GM21390 (cell line): ENCODE measurements around the gene NECTIN1.

Source experiments
- ATAC-seq: cut with Tn5 transposase; IDR thresholded peaks from one replicate; pipeline ENCODE4 v1.9.1; 2021; ENCODE audit not compliant: unreplicated experiment

Gene NECTIN1, protein sequence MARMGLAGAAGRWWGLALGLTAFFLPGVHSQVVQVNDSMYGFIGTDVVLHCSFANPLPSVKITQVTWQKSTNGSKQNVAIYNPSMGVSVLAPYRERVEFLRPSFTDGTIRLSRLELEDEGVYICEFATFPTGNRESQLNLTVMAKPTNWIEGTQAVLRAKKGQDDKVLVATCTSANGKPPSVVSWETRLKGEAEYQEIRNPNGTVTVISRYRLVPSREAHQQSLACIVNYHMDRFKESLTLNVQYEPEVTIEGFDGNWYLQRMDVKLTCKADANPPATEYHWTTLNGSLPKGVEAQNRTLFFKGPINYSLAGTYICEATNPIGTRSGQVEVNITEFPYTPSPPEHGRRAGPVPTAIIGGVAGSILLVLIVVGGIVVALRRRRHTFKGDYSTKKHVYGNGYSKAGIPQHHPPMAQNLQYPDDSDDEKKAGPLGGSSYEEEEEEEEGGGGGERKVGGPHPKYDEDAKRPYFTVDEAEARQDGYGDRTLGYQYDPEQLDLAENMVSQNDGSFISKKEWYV

DNA sequence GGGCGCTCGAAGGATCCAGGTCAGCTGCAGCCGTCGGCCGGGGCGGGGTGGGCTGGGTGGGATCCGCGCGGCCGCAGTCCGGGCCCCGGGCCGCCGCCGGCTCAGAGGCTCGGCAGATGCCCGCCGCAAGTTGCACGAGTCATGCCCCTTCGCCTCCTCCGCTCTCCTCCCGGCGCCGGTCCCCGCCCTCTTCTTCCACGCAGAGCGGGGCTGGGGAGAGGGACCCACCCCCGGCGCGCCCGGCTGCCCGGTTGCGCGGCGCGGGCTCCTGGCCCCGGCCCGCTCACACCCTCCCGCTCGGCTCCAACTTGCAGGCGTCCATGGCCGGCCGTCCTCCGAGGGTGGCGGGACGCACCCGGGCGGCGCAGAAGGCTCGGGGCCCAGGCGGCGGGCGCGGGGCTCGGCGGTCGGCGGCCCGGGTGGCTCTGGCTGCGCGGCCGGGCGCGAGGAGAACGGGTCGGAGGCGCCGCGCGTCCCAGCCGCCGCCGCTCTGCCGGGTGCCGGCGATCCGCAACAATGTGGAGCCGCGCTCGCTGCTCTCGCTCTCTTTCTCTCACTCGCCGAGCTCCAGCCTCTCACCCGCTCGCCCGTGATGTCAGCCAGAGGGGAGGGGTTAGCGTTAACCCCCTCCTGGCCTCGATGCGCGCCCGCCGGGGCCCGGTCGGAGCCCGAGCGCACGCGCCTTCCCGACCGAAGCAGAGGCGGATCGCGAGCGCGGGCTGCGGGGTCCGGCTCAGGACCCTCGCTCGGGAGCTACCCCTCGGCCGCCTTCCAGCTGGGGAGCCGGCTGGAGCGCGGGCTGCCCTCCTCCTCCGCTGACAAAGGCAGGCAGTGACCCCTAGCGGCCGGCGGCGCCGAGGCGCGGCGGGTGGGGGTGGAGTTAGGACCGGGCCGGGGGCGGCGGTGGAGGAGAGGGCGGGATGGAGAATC is at the start of gene NECTIN1:
NECTIN1 (minus strand) TSS at position 550 of the 930 bp plus-strand sequence. CDS start 647 bp downstream, outside the sequence.
- peak; percentile 84 for ATAC-seq

DNA sequence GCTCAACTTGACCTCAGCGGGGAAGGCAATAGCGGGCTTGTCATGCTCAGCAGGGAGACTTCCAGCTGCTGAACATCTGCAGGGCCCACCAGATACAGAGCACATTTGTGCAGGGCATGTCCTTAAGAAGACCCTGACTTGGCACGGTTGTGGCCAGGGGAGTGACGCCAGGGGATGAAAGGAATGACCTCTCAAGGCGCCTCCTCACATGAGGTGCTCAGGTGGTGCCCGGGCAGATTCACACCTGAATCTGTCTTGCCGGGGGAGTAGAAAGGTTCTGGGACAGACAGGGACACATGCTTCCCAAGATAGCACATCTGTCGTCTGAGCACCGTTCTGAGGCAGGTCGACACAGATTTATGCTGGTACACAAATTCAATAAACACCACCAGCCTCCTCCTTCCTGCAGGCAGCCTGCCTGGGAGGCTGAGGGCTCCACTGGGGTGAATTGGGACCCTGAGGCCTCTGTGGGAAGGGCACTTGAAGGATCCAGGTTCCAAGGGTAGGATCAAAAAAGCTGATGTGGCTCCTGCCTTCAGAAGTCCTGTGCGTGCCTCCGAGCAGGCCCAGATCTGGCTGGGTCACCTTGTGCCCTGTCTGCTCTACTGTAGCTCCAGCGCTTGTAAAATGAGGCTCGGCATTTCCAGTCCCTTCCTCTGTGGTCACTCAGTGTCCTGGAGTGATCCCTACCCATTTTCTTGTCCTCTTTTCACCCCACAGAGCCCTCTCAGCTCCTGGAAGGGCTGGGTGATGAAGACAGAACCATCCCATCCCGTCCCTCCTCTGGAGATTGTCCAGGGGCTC is 49.6 kb upstream of the NECTIN1 start:
- ATAC-seq = no peak

DNA sequence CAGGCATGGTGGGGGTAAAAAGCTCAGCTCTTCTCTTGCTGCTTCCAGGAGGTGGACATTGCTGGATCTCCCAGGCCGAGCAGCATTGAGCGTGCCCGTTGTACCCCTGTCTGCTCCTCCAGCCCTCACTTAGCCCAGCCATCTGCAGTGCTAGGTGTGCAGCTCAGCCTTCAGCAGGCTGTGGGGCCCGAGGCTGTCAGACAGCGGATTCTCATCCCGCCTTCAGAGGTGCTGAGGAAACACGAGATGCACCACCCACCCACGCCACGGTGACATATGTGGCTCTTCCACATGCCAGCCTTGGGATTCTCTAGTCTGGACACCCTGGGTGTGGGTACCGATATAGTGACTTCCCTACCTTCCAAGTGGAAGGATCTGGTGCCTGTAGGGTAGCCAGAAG is 48.9 kb upstream of the NECTIN1 start:
- ATAC-seq = no peak

DNA sequence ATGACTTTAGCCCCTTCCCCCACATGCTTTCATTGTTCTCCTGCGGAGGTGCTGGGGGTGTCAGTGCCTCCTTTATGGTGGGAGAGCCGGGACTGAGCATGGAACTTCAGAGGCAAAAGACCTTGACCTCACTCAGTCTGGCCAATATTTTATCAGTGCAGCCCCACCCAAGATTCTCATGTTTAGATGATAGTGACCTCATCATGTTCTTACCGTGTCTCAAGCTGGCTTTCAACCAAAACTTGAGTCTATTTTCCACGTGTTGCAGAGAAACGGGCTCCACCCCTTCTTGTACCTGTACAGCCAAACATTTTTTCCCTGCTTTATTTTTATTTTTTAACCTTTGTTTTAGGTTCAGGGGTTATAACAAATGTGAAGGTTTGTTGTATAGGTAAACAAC is 47.7 kb upstream of the NECTIN1 start:
- ATAC-seq = no peak

DNA sequence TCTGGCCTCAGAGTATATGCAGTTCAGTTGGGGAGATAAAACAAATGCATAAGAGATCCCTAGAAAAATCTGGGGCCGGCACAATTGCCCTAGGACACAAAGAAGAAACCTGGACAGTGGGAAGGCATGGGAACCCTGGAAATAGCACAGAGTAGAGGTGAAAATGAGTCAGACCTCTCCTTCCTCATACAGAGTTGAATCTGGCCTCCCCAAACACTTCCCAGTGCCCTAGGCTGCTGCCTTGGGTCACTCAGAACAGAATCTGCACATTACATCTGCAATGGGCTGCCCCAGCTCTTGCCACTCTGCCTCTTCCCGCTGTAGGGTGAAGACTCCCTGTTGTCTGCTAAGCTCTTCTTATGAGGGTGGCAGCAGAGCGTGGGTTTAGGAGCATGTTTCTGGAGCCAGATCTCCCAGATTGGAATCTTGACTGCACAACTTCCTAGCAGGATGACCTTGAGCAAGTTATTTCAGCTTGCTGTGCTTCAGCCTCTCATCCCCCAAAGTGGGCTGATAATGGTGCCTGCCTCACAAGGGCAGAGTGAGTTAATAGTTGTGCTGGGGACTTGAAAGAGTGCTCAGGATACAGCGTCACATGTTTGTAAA is 47.1 kb upstream of the NECTIN1 start:
- ATAC-seq = no peak

DNA sequence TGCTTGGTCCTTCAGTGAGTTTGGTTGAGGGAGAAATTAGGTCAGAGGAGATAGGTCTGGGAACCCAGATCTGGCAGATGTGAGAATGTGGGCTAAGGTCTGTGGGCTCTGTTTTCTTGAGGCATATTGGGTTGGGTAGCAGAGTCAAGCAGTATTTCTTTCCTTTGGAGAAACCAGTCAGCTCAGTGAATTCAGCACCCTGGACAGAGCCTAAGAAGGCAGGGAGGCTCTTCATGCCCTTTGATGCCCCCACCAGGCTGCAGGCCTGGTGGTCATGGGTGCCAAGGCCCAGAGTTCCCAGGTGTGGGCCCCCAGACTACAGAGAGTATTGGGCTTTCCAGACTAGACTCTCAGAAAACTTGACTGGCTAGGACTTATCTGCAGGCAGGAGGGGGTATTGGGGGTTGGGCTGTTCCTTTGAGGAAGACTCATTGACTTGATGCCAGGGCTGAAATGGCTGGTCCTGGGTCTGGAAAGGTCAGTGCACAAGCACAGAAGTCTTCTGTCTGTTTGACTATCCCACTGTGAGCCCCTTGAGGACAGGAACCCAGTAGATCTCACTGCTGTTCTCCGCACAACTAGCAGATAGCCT is 45.3 kb upstream of the NECTIN1 start:
- no peak for ATAC-seq

DNA sequence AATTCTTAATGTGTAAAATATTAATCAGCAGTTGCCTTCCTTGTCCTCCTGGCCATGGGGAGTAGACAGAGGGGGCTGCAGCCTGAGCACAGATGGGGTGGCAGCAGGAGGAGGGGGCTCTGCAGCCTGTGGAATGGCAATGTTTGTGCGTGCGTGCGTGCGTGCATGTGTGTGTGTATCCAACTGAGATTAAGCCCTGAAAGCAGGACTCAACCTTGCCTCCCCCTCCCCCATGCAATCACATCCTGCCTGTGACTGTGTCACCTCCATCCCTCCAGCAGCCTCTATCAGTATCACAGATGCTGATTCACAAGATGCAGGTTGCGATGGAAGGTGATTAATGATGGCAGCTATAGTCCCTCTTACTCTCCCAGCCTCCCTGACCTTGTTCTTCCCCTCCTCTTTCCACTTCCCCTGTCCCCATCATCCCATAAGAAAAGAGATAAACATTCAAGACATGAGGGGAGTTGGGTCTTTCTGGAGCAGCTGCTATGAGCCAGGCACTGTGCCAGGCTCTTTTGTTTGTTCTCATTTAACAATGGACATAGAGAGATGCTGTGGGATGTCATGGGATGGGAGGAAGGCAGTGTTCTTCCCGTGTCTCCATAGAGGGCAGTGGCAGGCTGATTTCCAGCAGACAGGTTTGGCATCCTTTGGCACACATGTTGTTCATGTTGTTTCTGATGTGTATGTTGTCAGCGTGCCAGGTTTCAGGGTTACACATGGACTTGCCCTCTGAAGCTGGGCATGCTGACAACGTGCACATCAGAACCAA is 43.8 kb upstream of the NECTIN1 start:
- ATAC-seq = no peak

DNA sequence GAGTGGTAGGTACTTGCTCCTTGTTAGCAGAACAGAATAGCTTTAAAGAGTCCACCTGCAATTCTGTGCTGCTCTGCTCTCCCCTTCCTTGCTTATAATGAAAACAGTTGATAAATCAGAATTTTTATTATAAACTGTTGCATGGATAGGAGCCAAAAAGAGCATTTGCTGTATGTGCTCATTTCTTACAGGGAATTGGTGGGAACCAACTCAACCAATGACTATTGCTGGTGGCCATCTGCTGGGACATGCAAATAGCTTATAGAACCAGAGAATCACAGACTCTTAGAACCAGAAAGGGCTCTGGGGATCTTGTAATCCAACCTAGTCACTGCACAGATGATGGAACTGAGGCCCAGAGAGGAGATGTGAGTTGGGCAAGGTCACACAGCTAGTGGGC is 43.1 kb upstream of the NECTIN1 start:
- ATAC-seq = no peak

DNA sequence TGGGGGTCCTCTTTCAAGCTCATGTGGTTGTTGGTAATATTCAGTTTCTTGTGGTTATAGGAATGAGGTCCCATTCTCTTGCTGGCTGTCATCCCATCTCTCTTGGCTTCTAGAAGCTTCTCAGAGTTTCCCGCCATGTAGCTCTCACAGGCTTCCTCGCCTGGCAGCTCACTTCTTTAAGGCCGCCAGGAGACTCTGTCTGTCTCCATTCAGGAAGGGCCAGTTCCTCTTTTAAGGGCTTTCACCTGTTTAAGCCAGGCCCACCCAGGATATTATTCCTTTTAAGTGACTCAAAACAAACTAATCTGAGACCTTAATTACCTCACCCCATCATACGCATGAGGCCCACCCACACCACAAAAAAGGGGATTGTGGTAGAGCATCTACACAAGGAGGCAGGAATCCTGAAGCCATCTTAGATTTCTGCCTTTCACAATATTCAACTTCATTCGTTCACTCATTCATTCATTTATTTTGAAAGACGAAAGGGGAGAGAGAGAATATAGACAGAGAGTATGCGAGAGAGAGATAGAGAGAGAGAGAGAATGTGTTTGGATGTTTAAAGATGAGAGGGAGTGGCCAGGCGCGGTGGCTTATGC is 42.3 kb upstream of the NECTIN1 start:
- ATAC-seq = no peak

DNA sequence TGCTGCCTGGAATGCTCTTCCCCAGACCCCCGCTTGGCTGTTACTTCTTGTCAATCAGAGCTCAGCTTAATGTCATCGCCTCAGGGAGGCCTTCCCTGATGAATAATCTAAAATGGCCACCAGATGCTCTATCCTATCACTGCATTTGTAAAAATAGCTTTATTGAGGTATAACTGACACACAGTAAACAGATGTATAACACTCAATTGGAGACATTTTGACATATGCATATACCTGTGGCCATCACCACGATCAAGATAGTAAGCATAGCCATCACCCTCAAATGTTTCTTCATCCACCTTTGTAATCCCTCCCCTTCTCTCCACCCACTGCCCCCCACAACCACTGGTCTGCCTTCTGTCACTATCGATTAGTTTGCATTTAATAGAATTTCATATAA is 36.6 kb upstream of the NECTIN1 start:
- ATAC-seq = no peak

DNA sequence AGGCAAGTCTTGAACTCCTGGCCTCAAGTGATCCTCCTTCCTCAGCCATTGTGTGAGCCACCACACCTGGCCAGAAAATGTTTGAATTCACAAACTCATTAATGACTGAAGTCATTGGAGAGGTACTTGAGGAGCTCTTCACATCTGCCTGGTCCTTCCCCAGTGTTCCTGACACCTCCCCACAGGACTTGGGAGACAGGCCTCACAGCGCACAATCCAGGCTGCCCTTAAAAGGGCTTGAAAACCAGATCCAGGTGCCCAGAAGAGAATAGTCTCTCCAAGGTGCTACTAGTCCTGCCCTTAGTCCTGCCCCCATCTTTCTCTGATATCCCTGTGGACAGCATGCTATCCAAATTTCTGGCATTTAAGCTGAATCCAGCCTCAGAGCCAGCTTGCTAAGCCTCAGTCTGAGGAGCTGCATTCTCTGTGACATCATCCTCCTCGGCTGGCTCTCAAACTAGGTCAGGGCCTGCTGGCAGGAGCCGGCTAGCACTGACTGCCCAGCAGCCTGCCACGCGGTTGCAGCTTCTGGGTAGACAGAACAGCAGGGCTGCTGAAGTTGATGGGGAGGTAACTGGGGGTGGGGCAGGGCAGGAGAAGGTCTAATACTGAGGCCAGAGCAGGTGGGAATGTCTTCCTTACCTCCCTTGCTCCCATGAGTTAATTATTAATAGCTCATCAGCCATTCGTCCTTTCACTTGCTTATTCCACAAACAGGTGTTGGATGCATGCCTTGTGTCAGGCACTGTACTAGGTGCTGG is 35.3 kb upstream of the NECTIN1 start:
- no peak for ATAC-seq

DNA sequence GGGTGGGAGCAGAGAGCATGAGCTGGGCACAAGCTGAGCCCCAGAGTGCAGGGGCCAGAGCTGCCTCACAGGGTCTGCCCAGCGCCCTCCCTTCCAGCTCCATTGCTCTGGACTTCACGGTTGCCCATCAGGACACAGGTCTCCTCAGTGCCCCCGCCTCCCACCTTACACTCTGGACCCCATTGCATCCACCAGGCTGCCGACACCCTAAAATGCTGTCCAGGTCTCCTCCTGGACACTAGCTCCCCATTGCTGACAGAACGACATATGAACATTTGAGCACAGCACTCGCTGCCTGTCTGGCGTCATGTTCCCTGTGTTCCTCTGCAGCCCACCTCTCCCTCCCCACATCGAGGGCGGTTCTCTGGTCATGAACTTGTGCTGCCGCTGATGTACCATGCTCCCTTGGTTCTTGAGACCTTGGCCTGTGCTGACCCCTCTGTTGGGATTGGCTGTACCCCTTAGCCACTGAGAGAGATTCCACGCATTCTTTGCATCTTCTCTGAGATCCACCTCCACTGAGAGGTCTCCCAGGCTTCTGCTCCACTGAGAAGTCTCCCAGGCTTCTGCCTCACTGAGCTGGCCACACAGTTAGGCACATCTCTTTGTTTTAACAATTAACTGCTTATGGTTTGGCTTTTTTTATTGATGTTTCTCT is 34.2 kb upstream of the NECTIN1 start:
- ATAC-seq = no peak

DNA sequence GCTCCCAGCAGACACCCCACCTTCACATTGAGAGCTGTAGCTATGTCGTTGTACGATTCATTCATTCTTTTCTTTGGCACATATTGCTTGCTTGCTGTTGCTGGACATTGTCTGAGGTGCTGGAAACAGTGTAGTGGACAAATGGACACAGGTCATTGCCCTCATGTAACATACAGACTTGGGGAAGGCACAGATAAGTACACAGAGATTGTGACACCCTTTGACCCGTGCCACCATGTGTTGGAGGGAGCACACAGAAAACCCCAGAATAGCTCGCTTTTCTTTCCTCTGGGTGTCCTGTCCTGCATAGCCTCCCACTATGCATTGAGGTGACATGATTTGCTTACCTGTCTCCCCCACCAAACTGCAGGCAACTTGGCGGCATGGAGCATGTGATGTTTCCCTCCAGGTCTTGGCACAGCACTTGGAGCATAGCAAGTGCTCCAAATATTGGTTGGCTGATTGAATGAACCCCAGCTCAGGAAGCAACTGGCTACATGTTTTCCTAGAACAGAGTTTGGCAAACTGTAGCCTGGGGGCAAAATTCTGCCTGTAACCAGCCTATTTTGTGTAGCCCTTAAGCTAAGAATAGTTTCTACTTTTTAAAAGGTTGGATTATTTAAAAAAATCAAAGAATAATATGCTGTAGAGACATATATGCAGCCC is 30.9 kb upstream of the NECTIN1 start:
- no peak for ATAC-seq

DNA sequence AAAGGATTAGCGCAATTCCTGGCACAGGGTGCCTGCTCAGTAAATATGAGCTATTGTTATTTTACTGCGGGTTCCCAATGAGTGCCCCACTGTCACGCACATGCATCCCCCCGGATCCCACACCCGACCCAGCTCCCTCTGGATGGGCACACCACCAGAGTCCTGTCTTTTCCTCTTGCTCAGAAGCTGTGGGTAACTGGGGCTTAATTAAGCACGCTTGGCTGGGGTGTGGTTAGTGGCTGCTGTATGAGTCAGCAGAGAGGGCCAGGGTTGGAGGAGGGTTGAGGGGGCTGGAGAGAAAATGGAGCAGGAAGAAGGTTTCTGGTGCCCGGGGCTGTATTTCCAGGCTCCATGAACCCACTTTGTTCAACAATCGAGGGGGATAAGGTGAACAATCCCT is 30.3 kb upstream of the NECTIN1 start:
- no peak for ATAC-seq

DNA sequence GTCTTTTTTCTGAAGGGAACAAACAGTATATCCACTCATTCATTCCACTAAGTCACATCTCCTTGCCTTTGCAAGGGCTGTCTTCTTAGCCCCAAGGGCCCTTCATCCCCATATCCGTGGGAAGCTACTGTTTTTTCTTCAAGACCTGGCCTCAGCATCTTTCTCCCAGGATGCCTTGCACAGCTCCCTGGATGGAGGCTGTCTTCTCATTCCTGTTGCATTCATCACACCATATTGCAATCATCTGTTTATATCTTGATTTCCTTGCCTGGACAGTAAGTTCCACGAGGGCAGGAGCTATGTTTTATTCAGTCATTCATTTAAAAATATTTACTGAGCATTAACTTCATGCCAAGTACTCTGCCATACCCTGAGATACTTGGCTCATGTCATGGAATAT is 29.3 kb upstream of the NECTIN1 start:
- ATAC-seq = no peak

DNA sequence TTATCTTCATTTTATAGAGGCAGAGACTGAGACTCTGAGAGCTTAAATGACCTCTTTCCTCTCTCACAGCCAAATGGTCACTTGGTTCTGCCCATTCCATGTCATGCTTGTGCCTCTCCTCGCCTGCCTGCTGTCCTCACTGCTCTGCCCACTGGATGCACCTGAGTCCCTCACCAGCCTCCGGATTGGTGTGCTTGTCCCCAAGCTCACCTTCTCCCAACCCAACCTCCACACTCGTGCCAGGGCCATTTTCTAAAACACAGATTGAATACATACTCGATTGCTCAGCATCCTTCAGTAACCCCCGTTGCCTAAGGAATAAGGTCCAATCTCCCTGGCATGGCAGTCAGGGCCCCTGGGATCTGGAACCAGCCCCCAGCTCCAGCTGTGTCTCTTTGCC is 28.4 kb upstream of the NECTIN1 start:
- ATAC-seq = no peak

DNA sequence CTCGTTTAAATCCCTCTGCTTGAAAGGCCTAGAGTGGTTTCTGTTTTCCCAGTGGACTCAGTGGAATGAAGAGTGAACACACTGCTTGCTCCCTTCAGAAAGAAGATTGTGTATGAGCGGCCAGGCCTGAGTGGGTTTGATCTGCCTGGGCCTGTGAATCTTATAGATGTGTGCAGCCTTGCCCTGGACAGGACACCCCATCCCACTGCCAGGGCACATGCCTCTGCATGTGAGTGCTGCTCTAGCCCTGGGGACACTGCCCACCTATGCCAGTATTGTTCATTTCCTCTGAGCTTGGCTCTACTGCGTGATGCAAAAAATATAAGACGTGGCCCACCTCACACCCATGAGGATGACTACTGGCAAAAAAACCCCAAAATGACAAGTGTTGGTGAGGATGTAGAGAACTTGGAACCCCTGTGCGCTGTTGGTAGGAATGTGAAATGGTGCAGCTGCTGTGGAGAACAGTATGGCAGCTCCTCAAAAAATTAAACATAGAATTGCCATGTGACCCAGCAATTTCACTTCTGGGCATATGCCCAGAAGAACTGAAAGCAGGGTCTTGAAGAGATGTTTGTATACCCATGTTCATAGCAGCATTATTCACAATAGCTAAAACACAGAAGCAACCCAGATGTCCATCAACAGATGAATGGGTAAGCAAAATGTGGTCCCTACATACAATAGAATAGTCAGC is 27.3 kb upstream of the NECTIN1 start:
- ATAC-seq = no peak
